KMS-11 (cell line): ENCODE data around the gene AMIGO2.

ENCODE experiments used
- H2AFZ ChIP-seq: fragments of 200-600 bp; sonication (generic); 2 replicates; pipeline ENCODE4 v1.6.1; 2016; ENCODE audit warnings: antibody characterized with exemption, mixed run types, low read depth
- H3K27ac ChIP-seq: fragments of 200-600 bp; sonication (generic); 2 replicates; pipeline ENCODE4 v1.6.1; 2016; ENCODE audit warnings: mild to moderate bottlenecking, mixed run types
- H3K27me3 ChIP-seq: fragments of 200-600 bp; sonication (generic); 2 replicates; pipeline ENCODE4 v1.6.1; 2017; ENCODE audit warnings: mild to moderate bottlenecking, low read depth, mixed run types, moderate library complexity; ENCODE audit not compliant: insufficient read depth
- H3K36me3 ChIP-seq: fragments of 200-600 bp; sonication (generic); 2 replicates; pipeline ENCODE4 v1.6.1; 2017; ENCODE audit warnings: mild to moderate bottlenecking, mixed run types; ENCODE audit not compliant: insufficient read depth
- H3K4me1 ChIP-seq: fragments of 200-600 bp; sonication (generic); 2 replicates; pipeline ENCODE4 v1.6.1; 2016; ENCODE audit warnings: mild to moderate bottlenecking, low read depth, mixed run types; ENCODE audit not compliant: poor library complexity, severe bottlenecking
- H3K4me2 ChIP-seq: fragments of 200-600 bp; sonication (generic); 2 replicates; pipeline ENCODE4 v1.7.0; 2016; ENCODE audit warnings: mild to moderate bottlenecking, mixed run types
- H3K4me3 ChIP-seq: fragments of 200-600 bp; sonication (generic); IDR thresholded peaks from 2 replicates; pipeline ENCODE4 v1.6.1; 2017; ENCODE audit warnings: low read depth, low read length, mixed read lengths; ENCODE audit not compliant: insufficient read depth
- H3K79me2 ChIP-seq: fragments of 200-600 bp; sonication (generic); 2 replicates; pipeline ENCODE4 v1.6.1; 2016; ENCODE audit warnings: low read depth, mixed run types; ENCODE audit not compliant: insufficient read depth
- H3K9ac ChIP-seq: fragments of 200-600 bp; sonication (generic); 2 replicates; pipeline ENCODE4 v1.6.1; 2016; ENCODE audit warnings: mild to moderate bottlenecking, mixed run types
- H4K20me1 ChIP-seq: fragments of 200-600 bp; sonication (generic); 2 replicates; pipeline ENCODE4 v1.6.1; 2016; ENCODE audit warnings: mild to moderate bottlenecking, mixed run types; ENCODE audit not compliant: insufficient read depth
- CTCF ChIP-seq: fragments of 200-600 bp; sonication (generic); conservative IDR thresholded peaks from 2 replicates; pipeline ENCODE4 v1.6.1; 2017; ENCODE audit warnings: low read depth, mild to moderate bottlenecking, antibody characterized with exemption, low read length, moderate library complexity, mixed read lengths

AMIGO2 gene

GRCh38 chr12:47070310-47070709, 9.4 kb downstream of the AMIGO2 start:
- no peaks in the 10 kb centered on the region for H3K79me2 ChIP-seq
- H3K27me3 ChIP-seq, result no peaks in the 10 kb centered on the region
- no peak overlapping the region for H2AFZ ChIP-seq
- H3K36me3 ChIP-seq, result no peaks in the 10 kb centered on the region
- H3K4me1 ChIP-seq, result no peaks in the 10 kb centered on the region
- TF ChIP-seq CTCF, result no peak
- no peak overlapping the region for H3K4me2 ChIP-seq
- no peak overlapping the region for H3K4me3 ChIP-seq
- no peak overlapping the region for H3K27ac ChIP-seq
- H3K9ac ChIP-seq, result no peak overlapping the region
- no peaks in the 10 kb centered on the region for H4K20me1 ChIP-seq

- Histone ChIP-seq H3K27me3 (no peaks in the 10 kb centered on the region), H3K9ac (no peak overlapping the region), H3K4me1 (no peaks in the 10 kb centered on the region), H3K36me3 (no peaks in the 10 kb centered on the region), H3K4me2 (no peak overlapping the region), H4K20me1 (no peaks in the 10 kb centered on the region), H3K27ac (no peak overlapping the region), H3K4me3 (no peak overlapping the region), H3K79me2 (no peaks in the 10 kb centered on the region), H2AFZ (no peak overlapping the region)
- TF ChIP-seq CTCF, result no peak
These were observed 11.2 kb downstream of the AMIGO2 start for GRCh38 chr12:47068539-47068938.

GRCh38 chr12:47067771-47068431, 11.9 kb downstream of the AMIGO2 start:
- Histone ChIP-seq H3K79me2 (no peaks in the 10 kb centered on the region), H3K36me3 (no peaks in the 10 kb centered on the region), H4K20me1 (no peaks in the 10 kb centered on the region), H2AFZ (no peak overlapping the region), H3K9ac (no peak overlapping the region), H3K4me1 (no peaks in the 10 kb centered on the region), H3K4me2 (no peak overlapping the region), H3K27me3 (no peaks in the 10 kb centered on the region), H3K4me3 (no peak overlapping the region), H3K27ac (no peak overlapping the region)
- no peak for TF ChIP-seq CTCF

- Histone ChIP-seq H3K79me2 (no peaks in the 10 kb centered on the region), H3K4me3 (no peak overlapping the region), H3K27me3 (no peaks in the 10 kb centered on the region), H3K36me3 (no peaks in the 10 kb centered on the region), H3K4me2 (no peak overlapping the region), H2AFZ (no peak overlapping the region), H4K20me1 (no peaks in the 10 kb centered on the region), H3K4me1 (no peaks in the 10 kb centered on the region), H3K27ac (no peak overlapping the region), H3K9ac (no peak overlapping the region)
- TF ChIP-seq CTCF, result no peak
These were observed 12.6 kb downstream of the AMIGO2 start for GRCh38 chr12:47067176-47067575.
